NCI-H2227 treated with DMSO at 0.1 percent for 48 hours (cell line): Measurements from ENCODE around the gene MPP3.

Source experiments
- DNase-seq: peaks from one replicate; lab custom pipeline; 2025; lab: John Stamatoyannopoulos, UW

MPP3 gene

DNA sequence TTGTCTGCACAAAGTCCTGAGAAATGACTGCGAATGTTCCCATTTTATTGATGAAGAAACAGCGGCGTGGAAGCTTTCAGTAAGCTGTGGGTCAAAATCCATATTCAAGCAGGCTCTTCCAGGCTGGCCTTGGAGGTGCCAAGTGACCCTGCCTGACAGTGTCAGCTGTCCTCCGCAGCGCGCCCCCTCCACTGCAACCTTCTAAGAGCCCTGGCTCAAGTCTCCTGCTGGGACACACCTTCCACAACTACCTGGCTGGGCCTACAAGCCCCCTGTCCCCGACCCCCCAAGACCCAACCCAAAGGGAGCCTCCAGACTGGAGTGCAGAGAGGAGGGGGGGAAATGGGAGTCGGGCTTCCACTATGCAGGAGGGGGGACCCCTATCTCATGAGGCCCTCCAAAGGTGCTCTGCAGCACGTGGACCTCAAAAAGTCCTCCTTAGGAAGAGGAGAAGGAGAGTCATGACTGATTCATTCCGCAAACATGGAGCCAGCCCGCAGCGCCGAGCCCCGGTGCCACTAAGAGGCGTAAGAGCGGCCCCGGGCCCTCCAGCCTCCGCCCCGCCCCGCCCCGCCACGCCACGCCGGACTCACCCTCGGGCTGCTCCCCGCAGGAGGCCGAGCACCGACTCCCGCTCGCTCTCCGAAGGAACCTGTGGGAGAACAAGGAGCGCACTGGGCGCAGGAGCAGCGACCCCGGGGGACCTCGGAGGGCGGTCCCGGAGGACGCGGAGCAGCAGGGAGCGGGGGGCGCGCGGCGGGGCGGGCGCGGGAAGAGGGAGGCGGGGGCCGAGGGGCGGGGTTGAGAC is 574 bp downstream of the MPP3 start:
- no peak for DNase-seq

DNA sequence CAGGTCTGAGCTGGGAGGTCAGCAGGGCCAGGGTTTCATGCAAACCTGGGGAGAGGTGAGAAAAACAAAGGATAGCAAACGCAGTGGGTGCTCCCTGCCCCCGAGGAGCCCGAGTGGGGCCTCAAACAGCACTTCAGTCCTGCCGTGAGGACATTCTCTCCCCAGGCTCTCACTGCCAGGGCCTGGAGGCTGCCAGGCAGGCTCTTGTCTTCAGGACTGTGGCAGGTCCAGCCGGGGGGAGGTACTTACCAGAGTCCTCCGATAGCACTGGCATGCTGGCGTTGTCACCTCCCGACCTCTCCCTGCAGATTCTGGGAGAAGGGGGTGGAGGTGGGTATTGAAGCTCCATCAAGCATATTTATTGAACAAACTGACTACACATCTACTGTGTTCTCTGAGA is 1.3 kb downstream of the MPP3 start:
- no peak for DNase-seq

DNA sequence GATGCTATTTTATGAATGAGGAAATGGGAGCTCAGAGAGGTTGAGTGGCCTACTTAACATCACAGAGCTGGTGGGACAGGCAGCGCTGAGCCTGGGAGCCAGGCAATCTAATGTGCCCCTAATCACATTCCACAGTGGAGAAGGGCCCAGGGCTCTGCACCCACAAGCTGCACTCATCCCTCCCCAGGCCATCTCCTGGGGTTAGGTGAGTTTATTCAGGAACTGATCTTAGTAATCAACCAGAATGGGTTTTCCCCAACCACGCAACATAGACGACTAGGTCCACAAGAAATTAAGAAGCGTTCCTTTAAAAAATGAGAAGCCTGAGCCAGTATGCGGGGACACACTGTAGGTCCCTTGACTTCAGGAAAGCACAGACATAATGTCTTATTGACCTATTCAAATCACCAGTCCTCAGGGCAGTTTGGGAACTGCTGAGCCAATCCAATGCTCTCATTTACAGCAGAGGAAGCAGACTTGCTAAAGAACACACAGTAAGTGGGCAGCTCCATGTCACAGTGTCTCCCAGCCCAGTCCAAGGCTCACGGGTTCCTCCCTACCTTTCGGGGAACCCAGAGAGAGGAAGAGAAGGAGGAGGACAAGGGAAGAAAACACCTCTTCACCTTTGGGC is 2.3 kb downstream of the MPP3 start:
- DNase-seq, result no peak

DNA sequence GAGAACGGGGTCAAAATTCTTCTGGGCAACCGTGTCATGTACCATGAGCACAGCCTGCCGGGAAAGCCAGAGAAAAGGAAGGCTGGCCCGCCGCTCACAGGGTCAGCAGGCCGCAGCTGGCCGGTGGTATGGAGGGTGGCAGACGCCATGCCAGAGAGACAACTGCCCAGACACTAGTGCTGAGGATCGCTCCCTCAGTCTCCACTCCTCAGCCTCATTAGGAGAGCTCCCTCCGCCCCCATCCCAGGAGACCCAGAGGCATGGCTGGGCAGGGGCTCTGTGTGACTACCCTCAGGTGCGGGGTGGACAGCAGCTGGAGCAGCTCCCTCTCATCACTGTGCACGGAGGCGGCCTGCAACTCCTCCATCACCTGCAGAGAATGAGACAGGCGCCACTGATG is 3.2 kb downstream of the MPP3 start:
- DNase-seq, result no peak

DNA sequence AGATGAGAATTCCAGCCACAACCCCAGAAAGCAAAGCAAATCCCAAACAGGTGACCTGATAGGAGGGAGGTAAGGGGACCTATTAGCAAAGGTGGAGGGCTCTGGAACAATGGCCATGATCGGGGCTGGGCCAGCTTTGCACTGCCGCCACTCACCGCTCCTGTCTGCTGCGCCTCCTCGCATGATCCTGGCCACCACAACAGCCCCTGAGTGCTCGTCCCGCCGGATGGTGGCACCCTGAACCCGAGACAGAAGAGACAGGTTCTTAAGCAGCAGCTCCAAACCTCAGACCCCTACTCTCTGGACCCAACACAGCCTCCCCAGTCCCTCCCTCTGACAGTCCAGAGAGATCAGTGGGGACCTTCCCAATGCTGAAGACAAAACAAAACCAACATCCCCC is 5.3 kb downstream of the MPP3 start:
- no peak for DNase-seq

DNA sequence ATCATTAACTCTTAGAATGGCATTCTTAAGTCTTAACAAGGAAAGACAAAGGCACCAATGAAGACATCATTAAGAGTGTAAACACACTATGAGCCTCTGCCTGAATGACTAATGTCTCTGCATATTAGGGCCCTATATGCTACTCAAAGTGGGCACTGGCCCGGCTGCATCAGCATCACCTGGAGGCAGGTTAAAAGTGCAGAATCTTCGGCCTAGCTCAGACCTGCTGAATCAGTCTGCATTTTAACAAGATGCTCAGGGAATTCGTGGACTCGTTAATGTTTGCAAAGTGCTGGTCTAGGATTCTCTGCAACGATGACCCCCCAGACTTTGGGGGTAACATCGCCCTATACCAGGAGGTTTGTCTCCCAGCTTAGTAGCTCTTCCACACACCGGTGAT is 6.7 kb downstream of the MPP3 start:
- no peak for DNase-seq

DNA sequence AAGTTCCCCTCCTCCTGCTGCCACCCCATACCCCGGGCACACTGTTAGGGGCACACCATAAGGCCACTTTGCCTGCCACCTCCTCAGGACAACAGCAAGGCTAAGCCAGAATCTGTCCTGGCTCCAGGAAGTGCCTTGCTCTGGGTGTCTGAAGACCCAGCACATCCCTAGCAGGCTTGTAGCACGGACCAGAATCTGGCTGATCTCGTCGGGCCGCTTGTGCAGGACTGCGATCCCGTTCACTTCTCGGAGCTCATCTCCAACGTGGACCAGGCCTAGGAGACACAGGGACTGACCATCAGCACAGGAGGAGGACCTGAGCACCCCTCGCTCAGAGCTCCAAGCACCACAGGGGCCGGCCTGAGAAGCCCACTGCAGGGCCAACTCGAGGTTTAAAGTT is 7.4 kb downstream of the MPP3 start:
- no peak for DNase-seq

DNA sequence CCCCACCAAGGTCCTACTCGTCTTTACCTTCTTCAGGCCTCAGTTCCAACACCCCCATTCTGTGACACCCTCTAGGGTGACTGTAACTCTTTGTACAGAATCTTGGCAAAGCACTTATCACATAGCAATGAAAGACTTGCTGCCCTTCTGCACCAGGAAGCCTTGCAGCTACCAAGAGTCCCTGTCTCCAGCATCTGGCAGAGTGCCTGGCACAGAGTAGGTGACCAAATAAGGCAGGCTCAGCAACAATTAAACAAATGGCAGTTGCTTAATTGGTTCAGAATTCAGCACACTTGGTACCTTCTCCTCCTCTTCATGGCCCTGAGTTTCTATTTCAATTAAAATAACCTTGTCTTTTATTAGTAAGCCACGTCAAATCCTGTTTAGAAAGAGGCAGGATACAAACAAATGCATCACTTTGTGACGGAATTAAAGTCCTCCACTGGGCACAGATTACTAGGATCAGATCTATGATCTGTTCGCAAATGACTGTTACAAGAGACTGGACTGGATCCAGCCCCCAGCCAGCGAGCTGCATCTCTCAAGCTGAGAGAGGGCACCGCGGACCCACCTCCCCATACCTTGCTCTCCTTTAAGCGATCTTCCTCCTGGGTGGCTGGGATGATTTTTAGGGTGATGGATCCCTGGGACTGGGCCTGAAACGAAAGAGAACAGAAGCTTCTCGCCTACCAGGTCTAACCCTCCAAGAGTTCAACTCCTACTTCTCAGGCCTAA is 9.4 kb downstream of the MPP3 start:
- DNase-seq, result no peak

DNA sequence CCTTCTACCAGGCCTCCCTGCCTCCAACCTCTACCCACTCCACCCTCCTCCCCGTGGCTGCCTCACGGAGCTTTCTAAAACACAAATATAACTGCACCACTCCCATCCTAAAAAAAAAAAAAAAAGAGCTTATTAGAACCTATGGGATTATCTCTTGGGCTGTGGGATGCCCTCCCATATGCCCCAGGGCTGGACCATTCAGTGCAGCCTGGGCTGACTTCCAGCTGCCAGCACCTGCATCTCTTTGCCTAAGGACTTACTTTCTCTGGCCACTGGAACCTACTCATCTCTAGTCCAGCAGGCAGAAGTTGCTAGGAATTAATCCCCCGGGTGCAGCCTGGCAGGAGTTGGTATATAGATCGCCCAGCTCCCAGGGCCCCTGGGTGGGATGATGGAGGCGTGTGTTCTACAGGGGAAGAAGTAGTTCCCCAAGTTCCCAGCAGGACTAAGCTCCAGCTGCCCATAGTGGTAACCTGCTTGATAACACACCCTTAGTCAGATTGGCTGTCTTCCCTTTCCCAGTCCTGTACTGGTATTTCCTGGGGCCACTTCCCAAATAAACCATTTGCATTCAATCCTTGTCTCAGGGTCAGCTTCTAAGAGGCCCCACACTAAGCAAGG is 10.3 kb downstream of the MPP3 start:
- DNase-seq, result no peak

DNA sequence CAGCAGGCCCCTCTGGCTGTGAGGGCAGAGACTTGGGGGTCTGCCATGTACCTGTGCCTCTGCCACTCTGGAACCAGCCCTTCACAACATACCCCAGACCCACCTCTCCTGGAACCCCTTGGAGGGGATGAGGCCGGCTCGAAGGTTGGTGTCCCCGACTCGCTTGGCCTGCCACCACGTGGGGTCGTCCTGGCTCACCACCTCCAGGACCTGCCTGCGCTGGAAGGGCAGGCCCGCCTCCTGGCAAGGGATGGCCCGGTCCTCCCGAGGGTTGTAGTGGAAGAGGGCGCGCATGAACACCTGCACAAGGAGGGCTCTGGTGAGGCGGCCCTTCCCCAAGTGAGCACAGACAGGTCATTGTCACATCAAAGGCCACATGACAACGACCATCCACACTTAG is 12.2 kb downstream of the MPP3 start:
- DNase-seq, result no peak

DNA sequence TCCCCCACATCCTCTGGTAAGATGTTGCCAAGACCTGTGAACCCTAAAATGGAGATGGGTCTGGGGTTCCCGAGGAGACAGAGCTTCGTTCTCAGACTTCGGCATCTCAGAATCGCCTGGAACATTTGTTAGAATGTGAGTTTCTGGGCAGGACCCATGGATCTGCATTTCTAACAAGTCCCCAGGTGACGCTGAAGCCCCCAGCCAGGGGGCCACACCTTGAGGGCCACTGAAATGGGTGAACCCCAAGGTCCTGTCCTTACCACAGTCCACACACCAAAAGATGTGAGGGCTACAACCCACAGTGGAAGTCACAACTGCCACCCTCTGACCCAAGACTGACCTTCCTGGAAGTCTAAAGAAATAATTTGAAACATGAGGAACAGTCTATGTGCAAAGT is 14.0 kb downstream of the MPP3 start:
- no peak for DNase-seq

DNA sequence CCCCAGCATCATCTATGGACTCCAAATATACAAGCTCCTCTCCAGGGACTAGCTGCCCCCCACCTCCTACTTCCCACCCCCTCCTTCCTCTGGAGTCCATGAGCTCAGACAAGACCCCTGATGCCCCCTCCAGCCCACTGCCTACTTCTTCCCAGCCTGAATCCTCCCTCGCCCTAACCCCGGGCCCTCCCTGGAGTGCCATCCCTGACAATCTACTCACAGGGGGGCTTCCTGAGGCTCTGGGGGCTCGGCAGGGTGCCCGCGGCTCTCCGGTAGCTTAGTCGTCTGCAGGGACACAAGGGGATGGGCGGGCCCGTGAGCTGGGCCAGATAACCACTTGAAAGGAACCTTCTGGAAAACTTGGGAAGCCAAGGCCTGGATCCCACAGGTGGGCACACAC is 15.1 kb downstream of the MPP3 start:
- DNase-seq, result no peak

DNA sequence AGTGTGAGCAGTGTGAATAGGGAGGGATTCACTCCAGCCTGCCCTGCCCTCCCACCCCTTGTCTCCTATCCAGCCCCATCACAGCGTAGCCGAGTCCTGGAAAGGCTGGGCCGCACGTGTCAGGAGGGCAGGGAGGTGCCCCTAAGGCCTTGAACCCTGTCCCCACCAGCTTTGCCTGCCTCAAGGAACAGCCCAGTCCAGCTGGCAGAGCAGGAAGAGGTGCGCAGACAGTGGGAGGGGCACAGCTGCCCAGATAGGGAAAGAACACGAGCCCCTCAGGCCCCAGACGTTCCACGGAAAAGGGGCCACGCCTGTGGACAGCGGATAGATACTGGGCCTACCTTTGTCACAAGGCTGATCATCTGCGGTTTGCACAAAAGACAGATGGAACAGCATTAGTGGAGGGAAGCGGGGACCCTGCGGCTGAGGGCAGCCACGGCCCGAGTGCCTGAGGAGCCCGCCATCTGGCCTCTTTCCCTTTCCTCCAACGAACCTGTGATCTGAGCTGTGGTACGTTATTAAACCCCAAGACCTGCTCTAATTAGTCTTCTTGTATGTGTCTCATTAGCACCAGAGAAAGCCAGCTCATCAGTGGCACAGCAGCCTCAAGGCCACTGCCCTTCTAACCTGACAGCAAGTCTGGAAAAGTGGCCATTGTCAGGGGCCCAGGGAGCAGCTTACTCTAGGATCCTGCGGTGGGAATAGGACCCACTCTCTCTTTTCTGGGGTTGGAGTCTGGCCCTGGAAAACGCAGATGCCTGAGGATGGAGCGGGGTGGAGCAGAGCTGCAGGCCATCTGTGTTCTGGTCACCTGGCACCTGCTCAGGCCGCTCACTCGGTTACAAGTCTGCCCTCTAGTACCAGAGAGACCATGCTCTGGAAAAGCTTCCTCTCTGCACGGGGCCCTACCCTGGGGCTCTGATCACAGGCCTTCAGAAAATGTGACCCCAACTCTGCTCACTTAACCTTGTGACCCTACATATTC is 16.3 kb downstream of the MPP3 start:
- no peak for DNase-seq

DNA sequence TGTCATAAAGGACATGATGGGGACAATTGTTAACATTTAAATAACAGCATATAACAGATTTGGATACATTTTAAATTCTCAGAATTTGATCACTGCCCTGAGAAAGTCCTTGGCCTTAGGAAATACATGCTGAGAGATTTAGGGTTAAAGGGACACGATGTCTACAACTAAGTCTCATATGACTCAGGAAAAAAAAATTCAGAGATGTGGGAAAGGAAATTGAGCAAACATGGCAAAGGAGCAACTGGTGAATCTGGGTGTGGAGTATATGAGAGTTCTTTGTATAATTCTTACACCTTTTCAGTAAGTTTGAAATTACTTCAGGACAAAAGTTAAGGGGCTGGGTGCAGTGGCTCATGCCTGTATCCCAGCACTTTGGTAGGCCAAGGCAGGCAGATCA is 18.2 kb downstream of the MPP3 start:
- no peak for DNase-seq

DNA sequence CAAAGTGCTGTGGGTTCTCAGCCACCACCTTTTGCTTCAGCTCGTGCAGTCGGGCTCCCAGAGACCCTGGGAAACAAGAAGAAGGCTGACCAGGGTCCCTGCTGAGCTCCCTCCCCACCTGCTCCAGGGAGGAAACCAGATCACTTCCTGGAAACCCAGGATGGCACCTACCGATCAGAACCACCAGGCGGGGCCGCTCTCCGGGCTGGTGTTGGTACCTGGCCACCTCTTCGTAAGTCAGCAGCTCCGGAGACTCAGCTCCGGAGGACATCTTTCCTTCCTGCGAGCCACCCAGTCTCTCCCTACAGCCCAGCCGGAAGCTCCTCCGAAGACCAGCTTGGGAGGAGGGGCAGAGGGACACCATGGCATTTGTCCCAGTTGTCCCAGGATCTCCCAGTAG is 18.9 kb downstream of the MPP3 start:
- DNase-seq, result no peak

DNA sequence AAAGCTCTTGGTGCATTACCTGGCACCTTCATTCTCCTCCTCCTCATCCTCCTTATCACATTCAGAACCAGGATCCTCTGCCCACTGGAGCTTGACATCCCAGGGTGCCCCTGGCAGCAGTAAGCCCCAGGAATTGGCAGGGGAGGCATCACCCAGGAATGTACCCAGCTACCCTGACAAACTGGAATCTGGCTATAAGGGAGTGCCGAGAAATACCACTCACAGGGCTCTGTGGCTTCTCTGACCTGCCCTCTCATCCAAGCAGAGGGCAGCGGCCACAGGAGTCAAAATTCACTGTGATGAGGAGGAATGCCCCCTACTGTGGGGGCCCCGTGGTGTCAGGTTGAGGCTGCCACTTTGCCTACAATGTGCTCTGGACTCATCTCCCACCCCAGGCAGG is 19.6 kb downstream of the MPP3 start:
- no peak for DNase-seq

DNA sequence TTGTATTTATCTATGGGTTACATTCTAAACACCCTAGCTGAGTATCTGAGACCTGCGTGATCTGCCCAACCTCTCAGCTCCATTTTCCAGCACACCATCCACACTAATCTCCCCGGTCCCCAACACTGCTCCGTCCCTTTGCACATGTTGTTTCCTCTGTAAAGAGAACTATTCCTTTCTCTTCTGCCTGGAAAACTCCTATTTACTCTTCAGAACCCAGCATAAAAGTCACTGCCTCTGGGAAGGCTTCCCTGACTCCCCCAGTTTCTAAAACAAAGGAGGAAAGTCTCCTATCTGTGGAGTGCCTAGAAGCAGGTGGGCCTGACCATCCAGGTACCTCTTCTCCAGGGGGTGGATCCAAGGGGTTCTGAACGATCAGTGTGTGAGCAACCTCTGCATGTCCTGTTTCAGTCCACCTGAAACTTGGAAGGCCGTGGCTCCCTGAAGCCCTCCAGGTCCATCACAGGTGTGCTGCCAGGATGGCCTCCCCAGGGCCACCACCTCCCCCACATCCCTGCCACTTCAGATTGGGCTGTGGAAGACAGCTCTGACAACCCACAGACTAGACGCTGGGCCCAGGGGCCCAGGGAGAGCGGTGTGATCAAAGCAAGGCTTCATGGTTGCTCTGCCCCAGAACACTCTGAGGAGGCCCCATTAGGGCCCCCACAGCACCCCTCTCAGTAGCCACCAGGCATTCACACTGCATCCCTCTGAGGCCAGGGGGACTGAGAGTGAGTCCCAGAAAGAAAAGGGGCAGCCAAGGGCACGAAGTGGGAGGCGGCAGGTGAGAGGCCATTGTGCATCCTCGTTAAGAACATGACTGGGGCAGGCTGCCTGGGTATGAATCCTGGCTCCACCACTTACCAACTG is 20.3 kb downstream of the MPP3 start:
- no peak for DNase-seq

DNA sequence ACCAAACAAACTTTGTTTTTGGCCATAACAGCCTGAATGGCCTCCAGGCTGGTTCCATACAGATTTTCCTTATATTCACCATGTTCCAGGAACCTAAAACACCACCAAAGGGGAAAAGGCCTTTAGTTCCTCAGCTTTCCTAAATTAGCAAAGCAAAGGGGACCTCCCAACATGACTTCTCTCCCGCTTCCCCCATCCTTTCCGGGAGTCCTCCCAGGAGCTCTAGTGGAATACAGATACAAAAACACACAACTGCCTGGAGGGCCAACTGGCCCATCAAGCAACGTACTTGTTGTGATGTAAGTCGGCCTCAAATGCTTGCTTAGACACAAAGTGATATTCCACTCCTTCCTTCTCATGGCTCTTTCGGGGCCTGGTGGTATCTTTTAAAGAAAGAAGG is 22.1 kb downstream of the MPP3 start:
- no peak for DNase-seq

DNA sequence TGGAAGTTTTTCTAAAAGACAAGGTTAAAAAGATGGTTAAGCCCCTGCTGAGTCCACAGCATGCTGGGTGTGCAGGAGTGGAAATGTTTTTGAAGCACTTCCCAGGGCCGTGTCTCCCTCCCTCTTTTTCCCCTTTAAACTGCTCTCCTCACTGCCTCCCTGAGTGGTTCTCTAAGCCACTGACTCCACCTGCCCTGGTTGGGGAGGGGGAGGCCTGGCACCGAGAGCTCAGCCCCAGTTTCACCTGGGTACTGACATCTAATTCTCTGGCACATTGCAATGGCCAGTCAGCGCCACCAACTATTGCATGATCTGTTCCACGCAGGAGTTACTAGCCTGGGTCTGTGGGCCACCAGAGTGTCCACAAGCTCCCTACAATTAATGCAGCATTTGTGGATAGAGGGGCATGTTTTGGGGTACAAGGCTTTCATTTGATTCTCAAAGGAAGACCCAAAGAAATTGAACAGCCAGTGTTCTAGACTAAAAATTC is 22.7 kb downstream of the MPP3 start:
- DNase-seq, result no peak

DNA sequence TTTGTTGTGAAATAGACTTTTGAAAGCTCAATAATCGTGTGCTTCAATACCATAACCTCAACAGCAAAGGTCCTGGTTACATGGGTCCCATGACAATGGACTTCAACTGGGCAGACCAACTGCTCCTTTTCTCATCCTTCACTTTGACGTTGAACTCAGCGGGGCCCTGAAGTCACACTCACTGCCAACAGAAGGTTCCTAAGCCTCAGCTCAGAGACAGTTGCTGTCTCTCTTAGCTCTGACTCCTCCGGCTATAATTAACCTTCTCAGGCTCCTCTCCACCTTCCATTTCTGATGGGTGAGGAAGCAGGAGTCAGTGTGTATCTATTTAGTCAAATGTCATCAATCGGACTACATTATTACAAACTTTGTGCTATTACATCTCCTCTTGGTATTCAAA is 23.8 kb downstream of the MPP3 start:
- no peak for DNase-seq
